A549 (cell line): ENCODE measurements around the gene GTPBP8. TPM values are rescaled to one million over a fixed set of nuclear protein-coding genes. Genes with fewer than 3 reads are reported as not detected.

Experiments
- ATAC-seq, 2 experiments: fragments of 200-7000 bp in 1 of 2; fragments of >200 bp in 1 of 2; cut with Nextera tagmentation in 1 of 2; cut with Tn5 transposase in 1 of 2; 3 replicates each; pipeline versions ENCODE4 v1.8.0 to v1.9.1; 2018 to 2020; ENCODE audit warnings: mild to moderate bottlenecking in 1 of 2, moderate library complexity in 1 of 2
- CTCF ChIA-PET: fragments of 300-600 bp; sonication (Branson Sonifier 250); formaldehyde crosslinking; extraction: SDS; loops from one replicate; lab custom pipeline; 2021; ENCODE audit warnings: antibody characterized with exemption, inconsistent platforms; lab: Yijun Ruan, JAX
- POLR2A ChIA-PET: fragments of 350-600 bp; formaldehyde crosslinking; extraction: SDS; loops from one replicate; lab custom pipeline; 2021; ENCODE audit warnings: antibody characterized with exemption, inconsistent platforms; lab: Yijun Ruan, JAX
- DNase-seq, 2 experiments: peaks; one replicate each; pipeline versions ENCODE4 v3.0.0 to v3.0.0-alpha.2; 2011 to 2016; ENCODE audit warnings: low read depth in 1 of 2, low spot score in 1 of 2
- FAIRE-seq: peaks from 2 replicates; lab custom pipeline; 2011; peaks lifted over from hg19 to GRCh38; lab: Jason Lieb, UNC
- H3K27ac ChIP-seq, 2 experiments: fragments of >200 bp; sonication (Bioruptor Twin); formaldehyde crosslinking; 3 replicates each; pipeline ENCODE4 v1.5.1; 2016 to 2017
- H3K4me1 ChIP-seq: fragments of >200 bp; sonication (Bioruptor Twin); formaldehyde crosslinking; 3 replicates; pipeline ENCODE4 v1.6.1; 2016
- H3K4me2 ChIP-seq: fragments of >200 bp; sonication (Bioruptor Twin); formaldehyde crosslinking; 3 replicates; pipeline ENCODE4 v1.6.1; 2016
- H3K4me3 ChIP-seq: fragments of >200 bp; sonication (Bioruptor Twin); formaldehyde crosslinking; 3 replicates; pipeline ENCODE4 v1.5.1; 2016
- H3K9me3 ChIP-seq: fragments of >200 bp; sonication (Bioruptor Twin); formaldehyde crosslinking; 3 replicates; pipeline ENCODE4 v1.6.1; 2016
- CBX8 ChIP-seq: fragments of 200-600 bp; sonication (generic); IDR thresholded peaks from 2 replicates; pipeline ENCODE4 v1.6.1; 2016
- FOSL2 ChIP-seq, 2 experiments: fragments of 450-650 bp in 1 of 2; fragments of >200 bp in 1 of 2; sonication (Bioruptor Twin) in 1 of 2; formaldehyde crosslinking; IDR thresholded peaks; 2 replicates each; pipeline versions ENCODE4 v1.5.0 to v1.6.1; 2016 to 2020; ENCODE audit warnings: mild to moderate bottlenecking in 1 of 2, moderate library complexity in 1 of 2
- HDAC2 ChIP-seq: fragments of 200-600 bp; sonication (generic); IDR thresholded peaks from 2 replicates; pipeline ENCODE4 v1.6.1; 2016
- JUN ChIP-seq, 2 experiments: fragments of >200 bp; sonication (Bioruptor Twin); formaldehyde crosslinking; IDR thresholded peaks; 2 replicates in 1 of 2; 3 replicates in 1 of 2; pipeline ENCODE4 v1.6.1; 2016 to 2017
- KDM1A ChIP-seq: fragments of 200-600 bp; sonication (generic); IDR thresholded peaks from 2 replicates; pipeline ENCODE4 v1.6.1; 2016; ENCODE audit warnings: low read depth, mild to moderate bottlenecking
- KDM5A ChIP-seq: fragments of 200-600 bp; sonication (generic); IDR thresholded peaks from 2 replicates; pipeline ENCODE4 v1.6.1; 2016; ENCODE audit warnings: antibody characterized with exemption, mild to moderate bottlenecking
- MAFK ChIP-seq: fragments of 450-650 bp; IDR thresholded peaks from 2 replicates; pipeline ENCODE4 v1.6.1; 2014; ENCODE audit not compliant: partially characterized antibody
- MYC ChIP-seq: IDR thresholded peaks from 2 replicates; pipeline ENCODE4 v1.6.1; 2012; ENCODE audit warnings: mild to moderate bottlenecking, inconsistent platforms, low read length, improper control_type of control experiment, borderline replicate concordance
- NFE2L2 ChIP-seq: fragments of 150-350 bp; conservative IDR thresholded peaks from 2 replicates; pipeline ENCODE4 v1.6.1; 2014; ENCODE audit warnings: low read length
- NR3C1 ChIP-seq: fragments of >200 bp; sonication (Bioruptor Twin); formaldehyde crosslinking; IDR thresholded peaks from 3 replicates; pipeline ENCODE4 v1.6.1; 2017
- POLR2A ChIP-seq: IDR thresholded peaks from 2 replicates; pipeline ENCODE4 v1.6.1; 2012; ENCODE audit warnings: mild to moderate bottlenecking, low read length
- RAD21 ChIP-seq, 2 experiments: fragments of >200 bp in 1 of 2; sonication (Bioruptor Twin) in 1 of 2; formaldehyde crosslinking in 1 of 2; IDR thresholded peaks in 1 of 2; conservative IDR thresholded peaks in 1 of 2; 2 replicates in 1 of 2; 3 replicates in 1 of 2; pipeline ENCODE4 v1.6.1; 2012 to 2018; ENCODE audit warnings: inconsistent platforms in 1 of 2
- SMC3 ChIP-seq: fragments of >200 bp; sonication (Bioruptor Twin); formaldehyde crosslinking; IDR thresholded peaks from 3 replicates; pipeline ENCODE4 v1.6.1; 2018; ENCODE audit warnings: inconsistent platforms
- SREBF2 ChIP-seq: fragments of 450-650 bp; IDR thresholded peaks from 2 replicates; pipeline ENCODE4 v1.6.1; 2014; ENCODE audit warnings: mild to moderate bottlenecking, moderate library complexity
- TFCP2L1 ChIP-seq: fragments of 250-450 bp; sonication (Bioruptor Pico); IDR thresholded peaks from 2 replicates; pipeline ENCODE4 v1.5.0; 2021; ENCODE audit warnings: mild to moderate bottlenecking
- WGBS: methylation state at CpG from one replicate; pipeline ENCODE4 v1.1.6; 2017; ENCODE audit errors: missing lambda C conversion rate; 5-methylcytosine and 5-hydroxymethylcytosine counted together
- polyA plus RNA-seq, 4 experiments: library from polyadenylated mRNA; depleted of rRNA in 3 of 4; stranded (reverse); fragments of >200 nt; fragmentation: RNase III in 1 of 4; extraction: RNeasy Plus Mini Kit Qiagen cat#74134 plus additional on column Dnase treatment in 1 of 4; gene quantifications; 2 replicates in 3 of 4; 3 replicates in 1 of 4; pipeline ENCODE4 v1.2.3, GENCODE V29; 2011 to 2017
- TF ChIP-seq, protein P1 (sequence below): fragments of 450-650 bp; IDR thresholded peaks from 2 replicates; pipeline ENCODE4 v1.6.1; 2014; ENCODE audit warnings: antibody characterized with exemption
- TF ChIP-seq, protein P2 (sequence below): IDR thresholded peaks from 2 replicates; pipeline ENCODE4 v1.6.1; 2012; ENCODE audit warnings: low read depth, borderline replicate concordance
- TF ChIP-seq, protein P3 (sequence below): fragments of 200-600 bp; sonication (generic); IDR thresholded peaks from 2 replicates; pipeline ENCODE4 v1.6.1; 2016; ENCODE audit warnings: antibody characterized with exemption, mild to moderate bottlenecking, moderate library complexity
- TF ChIP-seq, protein P4 (sequence below): fragments of 150-350 bp; IDR thresholded peaks from 2 replicates; pipeline ENCODE4 v1.6.1; 2014; ENCODE audit warnings: low read depth, mild to moderate bottlenecking, low read length
- TF ChIP-seq, protein P5 (sequence below): fragments of 250-450 bp; sonication (Bioruptor Pico); IDR thresholded peaks from 2 replicates; pipeline ENCODE4 v1.5.0; 2020; ENCODE audit warnings: low read depth, mild to moderate bottlenecking, moderate library complexity

The GTPBP8 gene
- polyA plus RNA-seq, 2 of the 4 experiments (the other 2 are of a cell fraction), result 18.3 to 26.6 TPM

DNA sequence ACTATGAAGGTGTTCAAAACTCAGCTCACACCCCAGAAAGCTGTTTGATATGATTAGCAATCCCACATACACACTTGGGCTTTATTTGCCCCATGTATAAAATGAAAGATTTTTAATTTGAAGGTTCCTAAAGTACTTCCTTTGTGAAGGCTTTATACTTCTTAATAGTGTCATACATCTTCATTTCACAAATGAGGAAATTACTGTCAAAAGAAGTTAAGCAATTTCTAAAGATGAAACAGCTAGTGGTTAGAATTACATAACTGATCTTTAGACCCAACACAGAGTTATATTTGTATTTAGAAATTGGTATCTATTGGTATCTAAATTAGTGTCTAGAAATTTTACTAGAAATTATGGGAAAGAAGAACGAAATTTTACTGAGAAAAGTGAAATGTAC, 23.0 kb upstream of the GTPBP8 start (continued):
- TF ChIP-seq, protein P1, sequence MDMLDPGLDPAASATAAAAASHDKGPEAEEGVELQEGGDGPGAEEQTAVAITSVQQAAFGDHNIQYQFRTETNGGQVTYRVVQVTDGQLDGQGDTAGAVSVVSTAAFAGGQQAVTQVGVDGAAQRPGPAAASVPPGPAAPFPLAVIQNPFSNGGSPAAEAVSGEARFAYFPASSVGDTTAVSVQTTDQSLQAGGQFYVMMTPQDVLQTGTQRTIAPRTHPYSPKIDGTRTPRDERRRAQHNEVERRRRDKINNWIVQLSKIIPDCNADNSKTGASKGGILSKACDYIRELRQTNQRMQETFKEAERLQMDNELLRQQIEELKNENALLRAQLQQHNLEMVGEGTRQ, result no peak
- TF ChIP-seq, protein P2, sequence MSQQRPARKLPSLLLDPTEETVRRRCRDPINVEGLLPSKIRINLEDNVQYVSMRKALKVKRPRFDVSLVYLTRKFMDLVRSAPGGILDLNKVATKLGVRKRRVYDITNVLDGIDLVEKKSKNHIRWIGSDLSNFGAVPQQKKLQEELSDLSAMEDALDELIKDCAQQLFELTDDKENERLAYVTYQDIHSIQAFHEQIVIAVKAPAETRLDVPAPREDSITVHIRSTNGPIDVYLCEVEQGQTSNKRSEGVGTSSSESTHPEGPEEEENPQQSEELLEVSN, result no peak
- TF ChIP-seq JUN (IDR thresholded peaks at IDR 0.05), result no peak
- no peak for TF ChIP-seq MYC
- no peak for TF ChIP-seq CBX8
- TF ChIP-seq, protein P3, sequence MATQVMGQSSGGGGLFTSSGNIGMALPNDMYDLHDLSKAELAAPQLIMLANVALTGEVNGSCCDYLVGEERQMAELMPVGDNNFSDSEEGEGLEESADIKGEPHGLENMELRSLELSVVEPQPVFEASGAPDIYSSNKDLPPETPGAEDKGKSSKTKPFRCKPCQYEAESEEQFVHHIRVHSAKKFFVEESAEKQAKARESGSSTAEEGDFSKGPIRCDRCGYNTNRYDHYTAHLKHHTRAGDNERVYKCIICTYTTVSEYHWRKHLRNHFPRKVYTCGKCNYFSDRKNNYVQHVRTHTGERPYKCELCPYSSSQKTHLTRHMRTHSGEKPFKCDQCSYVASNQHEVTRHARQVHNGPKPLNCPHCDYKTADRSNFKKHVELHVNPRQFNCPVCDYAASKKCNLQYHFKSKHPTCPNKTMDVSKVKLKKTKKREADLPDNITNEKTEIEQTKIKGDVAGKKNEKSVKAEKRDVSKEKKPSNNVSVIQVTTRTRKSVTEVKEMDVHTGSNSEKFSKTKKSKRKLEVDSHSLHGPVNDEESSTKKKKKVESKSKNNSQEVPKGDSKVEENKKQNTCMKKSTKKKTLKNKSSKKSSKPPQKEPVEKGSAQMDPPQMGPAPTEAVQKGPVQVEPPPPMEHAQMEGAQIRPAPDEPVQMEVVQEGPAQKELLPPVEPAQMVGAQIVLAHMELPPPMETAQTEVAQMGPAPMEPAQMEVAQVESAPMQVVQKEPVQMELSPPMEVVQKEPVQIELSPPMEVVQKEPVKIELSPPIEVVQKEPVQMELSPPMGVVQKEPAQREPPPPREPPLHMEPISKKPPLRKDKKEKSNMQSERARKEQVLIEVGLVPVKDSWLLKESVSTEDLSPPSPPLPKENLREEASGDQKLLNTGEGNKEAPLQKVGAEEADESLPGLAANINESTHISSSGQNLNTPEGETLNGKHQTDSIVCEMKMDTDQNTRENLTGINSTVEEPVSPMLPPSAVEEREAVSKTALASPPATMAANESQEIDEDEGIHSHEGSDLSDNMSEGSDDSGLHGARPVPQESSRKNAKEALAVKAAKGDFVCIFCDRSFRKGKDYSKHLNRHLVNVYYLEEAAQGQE, result no peak
- TF ChIP-seq, all 56 proteins: peak for 0

DNA sequence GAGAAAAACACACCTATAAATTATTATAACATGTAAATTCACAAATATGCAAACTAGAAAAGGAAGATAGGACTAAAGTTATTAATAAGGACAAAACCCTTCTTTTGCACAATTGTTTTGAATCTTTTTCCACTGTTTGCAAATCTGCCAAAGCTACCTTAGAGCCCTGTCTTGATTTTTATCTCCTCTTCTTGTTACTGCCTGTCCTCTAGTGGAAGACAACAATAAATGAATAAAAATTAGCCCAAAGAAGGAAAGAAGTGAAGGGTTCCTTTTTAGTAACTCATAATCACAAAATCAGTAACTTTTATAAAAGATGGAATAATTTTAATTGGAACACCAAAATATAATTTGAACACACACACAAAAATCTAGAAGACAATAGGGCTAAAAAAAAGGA, 18.6 kb upstream of the GTPBP8 start:
- no peak for ATAC-seq
- no peak for DNase-seq
- ChIA-PET POLR2A (interaction anchor here (0.6 kb wide), 1 partner anchor 171 kb away, joined by 3 read pairs; no protein-coding TSS in a partner anchor), CTCF (interaction anchor here (1.1 to 2.2 kb wide), 3 partner anchors 237 to 390 kb away, joined by 4 to 9 read pairs (median 9); no protein-coding TSS in a partner anchor)
- Histone ChIP-seq H3K27ac (no peak overlapping the region), H3K9me3 (no peaks in the 10 kb centered on the region), H3K4me1 (peaks cover 4% of the 10 kb centered on the region; the same call in 1 of the 3 replicates)
- TF ChIP-seq NFE2L2, result no peak
- peak; percentile 30 to 50; a peak in 4 of 5 replicates for TF ChIP-seq RAD21 (conservative IDR thresholded peaks at IDR 0.05 in 1 of 2, IDR thresholded peaks at IDR 0.05 in 1 of 2)
- TF ChIP-seq, all 56 proteins: peak for 1
- Histone ChIP-seq H3K4me2 (no peak overlapping the region), H3K4me3 (no peak overlapping the region)
- no peak for FAIRE-seq

DNA sequence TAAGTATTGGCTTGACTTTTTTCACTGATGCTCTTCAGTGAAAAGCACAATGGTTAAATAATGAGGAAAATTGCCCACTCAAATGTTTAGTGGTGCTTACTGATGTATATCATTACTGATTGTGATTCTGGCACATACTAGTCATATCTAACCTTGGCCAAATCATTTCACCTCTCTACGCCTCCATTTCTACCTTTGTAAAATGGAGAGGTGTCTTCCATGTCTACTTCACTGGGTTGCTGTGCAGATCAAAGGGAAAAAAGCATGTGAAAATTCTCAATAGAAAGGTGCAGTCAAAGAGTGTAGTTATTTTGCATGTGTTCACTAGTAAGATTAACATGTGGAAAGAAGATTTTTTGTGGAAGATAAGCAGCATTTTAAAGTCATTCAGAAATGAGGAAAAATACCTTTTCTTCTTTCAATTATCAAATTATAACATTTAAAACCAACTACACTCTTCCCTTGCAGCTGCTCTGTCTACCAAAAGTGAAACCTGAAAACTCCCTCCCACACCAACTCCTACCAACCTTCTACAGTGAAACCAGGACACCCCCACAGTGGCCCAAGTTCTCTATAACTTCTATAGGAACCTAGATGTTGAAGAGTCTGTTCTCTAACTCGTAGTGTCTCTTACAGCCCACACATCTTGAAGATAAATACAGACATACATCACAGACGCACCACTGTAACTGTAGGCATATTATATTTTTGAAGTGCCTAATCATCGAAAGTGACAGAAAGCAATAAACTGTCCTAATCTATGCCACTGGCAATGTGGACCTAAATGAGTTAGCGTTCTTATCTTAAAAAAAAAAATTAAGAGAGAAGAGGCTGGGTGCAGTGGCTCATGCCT, 17.2 kb upstream of the GTPBP8 start:
- TF ChIP-seq KDM1A (no peak), SMC3 (no peak), NR3C1 (no peak), CBX8 (no peak)
- TF ChIP-seq, protein P1, result no peak
- DNase-seq, result no peak
- H3K4me3 ChIP-seq, result no peak overlapping the region
- FAIRE-seq, result no peak
- ATAC-seq, result no peak
- CTCF ChIA-PET, result interaction anchor here (0.9 to 1.8 kb wide), 3 partner anchors 8 to 319 kb away, joined by 3 to 7 read pairs (median 6); no protein-coding TSS in a partner anchor
- WGBS, result 72% methylated on average over 5 of the region's 5 CpGs
- H3K4me1 ChIP-seq, result peaks cover 4% of the 10 kb centered on the region; the same call in 1 of the 3 replicates
- POLR2A ChIA-PET, result no interaction called here
- H3K9me3 ChIP-seq, result no peaks in the 10 kb centered on the region
- H3K4me2 ChIP-seq, result no peak overlapping the region
- no peak overlapping the region for H3K27ac ChIP-seq

DNA sequence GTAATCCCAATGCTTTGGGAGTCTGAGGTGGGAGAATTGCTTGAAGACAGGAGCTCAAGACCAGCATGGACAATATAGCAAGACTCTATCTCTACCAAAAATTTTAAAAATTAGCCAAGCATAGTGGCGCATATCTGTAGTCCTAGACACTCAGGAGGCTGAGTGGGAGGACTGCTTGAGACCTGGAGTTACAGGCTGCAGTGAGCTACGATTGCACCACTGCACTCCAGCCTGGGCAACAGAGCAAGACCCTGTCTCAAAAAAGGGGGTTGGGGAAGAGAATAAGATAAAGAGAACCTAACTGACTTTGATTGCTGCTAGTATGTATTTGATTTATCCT, 16.6 kb upstream of the GTPBP8 start:
- ChIA-PET POLR2A (no interaction called here), CTCF (interaction anchor here (0.9 to 2.8 kb wide), 4 partner anchors 9 to 319 kb away, joined by 3 to 12 read pairs (median 6); no protein-coding TSS in a partner anchor)
- ATAC-seq, result no peak
- no peak overlapping the region for H3K4me3 ChIP-seq
- FAIRE-seq, result no peak
- WGBS, result 76% methylated on average over 2 of the region's 2 CpGs
- H3K4me2 ChIP-seq, result no peak overlapping the region
- no peak for DNase-seq
- no peak overlapping the region for H3K27ac ChIP-seq
- peaks cover 4% of the 10 kb centered on the region; the same call in 1 of the 3 replicates for H3K4me1 ChIP-seq
- H3K9me3 ChIP-seq, result no peaks in the 10 kb centered on the region
- TF ChIP-seq, protein P4, sequence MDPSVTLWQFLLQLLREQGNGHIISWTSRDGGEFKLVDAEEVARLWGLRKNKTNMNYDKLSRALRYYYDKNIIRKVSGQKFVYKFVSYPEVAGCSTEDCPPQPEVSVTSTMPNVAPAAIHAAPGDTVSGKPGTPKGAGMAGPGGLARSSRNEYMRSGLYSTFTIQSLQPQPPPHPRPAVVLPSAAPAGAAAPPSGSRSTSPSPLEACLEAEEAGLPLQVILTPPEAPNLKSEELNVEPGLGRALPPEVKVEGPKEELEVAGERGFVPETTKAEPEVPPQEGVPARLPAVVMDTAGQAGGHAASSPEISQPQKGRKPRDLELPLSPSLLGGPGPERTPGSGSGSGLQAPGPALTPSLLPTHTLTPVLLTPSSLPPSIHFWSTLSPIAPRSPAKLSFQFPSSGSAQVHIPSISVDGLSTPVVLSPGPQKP, result no peak
- no peak for TF ChIP-seq FOSL2 (IDR thresholded peaks at IDR 0.05)
- TF ChIP-seq FOSL2 (CRISPR knock-in tag; IDR thresholded peaks at IDR 0.05), result no peak
- TF ChIP-seq MAFK, result no peak
- TF ChIP-seq POLR2A, result no peak
- TF ChIP-seq, protein P5, sequence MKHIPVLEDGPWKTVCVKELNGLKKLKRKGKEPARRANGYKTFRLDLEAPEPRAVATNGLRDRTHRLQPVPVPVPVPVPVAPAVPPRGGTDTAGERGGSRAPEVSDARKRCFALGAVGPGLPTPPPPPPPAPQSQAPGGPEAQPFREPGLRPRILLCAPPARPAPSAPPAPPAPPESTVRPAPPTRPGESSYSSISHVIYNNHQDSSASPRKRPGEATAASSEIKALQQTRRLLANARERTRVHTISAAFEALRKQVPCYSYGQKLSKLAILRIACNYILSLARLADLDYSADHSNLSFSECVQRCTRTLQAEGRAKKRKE (CRISPR knock-in tag), result no peak
- no peak for TF ChIP-seq KDM5A
- TF ChIP-seq HDAC2, result no peak
- TF ChIP-seq TFCP2L1 (CRISPR knock-in tag), result no peak
- TF ChIP-seq SREBF2, result no peak
